Measurements from ENCODE around the gene GAN. TPM values are rescaled to one million over a fixed set of nuclear protein-coding genes. Genes with fewer than 3 reads are reported as not detected.

GAN gene
- total RNA-seq, 1 donor from 2014 or later = 20.9 TPM

- Histone ChIP-seq H3K4me2 (ENCODE audit: low read length) (no peak overlapping the region), H3K79me2 (ENCODE audit: insufficient read depth, low read length) (no peaks in the 10 kb centered on the region), H3K9ac (ENCODE audit: low read length) (no peak overlapping the region), H3K36me3 (ENCODE audit: insufficient read depth, low read length) (peaks cover 11% of the 10 kb centered on the region), H2AFZ (ENCODE audit: low read depth, low read length) (no peak overlapping the region), H3K27ac (ENCODE audit: low read depth, low read length) (no peak overlapping the region), H3K9me3 (ENCODE audit: insufficient read depth, low read depth, low read length) (no peaks in the 10 kb centered on the region), H3K4me3 (ENCODE audit: insufficient read depth, low read depth, low read length) (no peak overlapping the region), H3K27me3 (ENCODE audit: insufficient read depth, low read length) (no peaks in the 10 kb centered on the region), H3K4me1 (ENCODE audit: insufficient read depth, low read length) (peaks cover 4% of the 10 kb centered on the region), H4K20me1 (ENCODE audit: insufficient read depth, low read length) (no peaks in the 10 kb centered on the region)
- FAIRE-seq = no peak
- H3K9me3 Mint-ChIP-seq (ENCODE audit: unreplicated experiment) = no peaks in the 10 kb centered on the region
- H3K4me1 Mint-ChIP-seq (ENCODE audit: low read depth, unreplicated experiment) = peaks cover 2% of the 10 kb centered on the region
- H3K27ac Mint-ChIP-seq (ENCODE audit: unreplicated experiment) = no peak overlapping the region
- no peak for TF ChIP-seq EZH2 (IDR thresholded peaks at IDR 0.05; ENCODE audit: insufficient read depth, low read length)
- no peak for TF ChIP-seq CTCF (IDR thresholded peaks at IDR 0.05; ENCODE audit: insufficient read depth, low read depth, low read length)
- DNase-seq (ENCODE audit: low read depth) = no peak
- no peaks in the 10 kb centered on the region for H3K27me3 Mint-ChIP-seq (ENCODE audit: low read depth, unreplicated experiment)
- no peak overlapping the region for H3K4me3 Mint-ChIP-seq (ENCODE audit: unreplicated experiment)
- H3K36me3 Mint-ChIP-seq (ENCODE audit: low read depth, unreplicated experiment) = peaks cover 9% of the 10 kb centered on the region
These were observed 66.2 kb downstream of the GAN start for GRCh38 chr16:81380932-81381331.

DNA sequence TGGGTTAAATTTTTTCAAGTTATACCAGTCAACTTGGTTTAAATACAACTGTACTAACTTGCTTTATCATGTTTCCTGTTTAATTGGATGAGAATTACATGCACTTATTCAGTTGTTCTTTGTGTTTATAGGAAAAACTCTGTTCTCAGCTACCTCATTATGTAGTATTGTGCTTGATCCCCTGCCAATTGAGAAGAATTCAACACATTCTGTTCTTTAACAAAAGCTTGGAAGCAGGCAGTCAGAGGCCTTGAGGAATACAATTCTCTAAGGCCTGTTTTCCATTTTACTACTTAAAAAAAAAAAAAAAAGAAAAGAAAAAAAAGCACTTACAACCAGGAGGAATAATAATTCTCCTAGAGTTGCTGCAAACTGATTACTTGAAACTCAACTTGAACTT is 69.2 kb downstream of the GAN start:
- Histone ChIP-seq H3K4me2 (ENCODE audit: low read length) (no peak overlapping the region), H4K20me1 (ENCODE audit: insufficient read depth, low read length) (no peaks in the 10 kb centered on the region), H3K4me1 (ENCODE audit: insufficient read depth, low read length) (peaks cover 4% of the 10 kb centered on the region), H3K9ac (ENCODE audit: low read length) (no peak overlapping the region), H3K9me3 (ENCODE audit: insufficient read depth, low read depth, low read length) (no peaks in the 10 kb centered on the region), H3K4me3 (ENCODE audit: insufficient read depth, low read depth, low read length) (no peak overlapping the region), H3K27me3 (ENCODE audit: insufficient read depth, low read length) (no peaks in the 10 kb centered on the region), H3K79me2 (ENCODE audit: insufficient read depth, low read length) (no peaks in the 10 kb centered on the region), H3K27ac (ENCODE audit: low read depth, low read length) (no peak overlapping the region), H2AFZ (ENCODE audit: low read depth, low read length) (no peak overlapping the region), H3K36me3 (ENCODE audit: insufficient read depth, low read length) (no peaks in the 10 kb centered on the region)
- Mint-ChIP-seq H3K36me3 (ENCODE audit: low read depth, unreplicated experiment) (peaks cover 15% of the 10 kb centered on the region), H3K27ac (ENCODE audit: unreplicated experiment) (no peak overlapping the region), H3K27me3 (ENCODE audit: low read depth, unreplicated experiment) (no peaks in the 10 kb centered on the region), H3K4me3 (ENCODE audit: unreplicated experiment) (no peak overlapping the region), H3K9me3 (ENCODE audit: unreplicated experiment) (no peaks in the 10 kb centered on the region), H3K4me1 (ENCODE audit: low read depth, unreplicated experiment) (no peaks in the 10 kb centered on the region)
- FAIRE-seq = no peak
- TF ChIP-seq CTCF (IDR thresholded peaks at IDR 0.05; ENCODE audit: insufficient read depth, low read depth, low read length) (no peak), EZH2 (IDR thresholded peaks at IDR 0.05; ENCODE audit: insufficient read depth, low read length) (no peak)
- peak; percentile 32 for DNase-seq (ENCODE audit: low read depth)

- Histone ChIP-seq H3K4me2 (ENCODE audit: low read length) (no peak overlapping the region), H4K20me1 (ENCODE audit: insufficient read depth, low read length) (no peaks in the 10 kb centered on the region), H3K4me1 (ENCODE audit: insufficient read depth, low read length) (peaks cover 4% of the 10 kb centered on the region), H3K79me2 (ENCODE audit: insufficient read depth, low read length) (no peaks in the 10 kb centered on the region), H3K36me3 (ENCODE audit: insufficient read depth, low read length) (no peaks in the 10 kb centered on the region), H3K27ac (ENCODE audit: low read depth, low read length) (no peak overlapping the region), H3K9ac (ENCODE audit: low read length) (no peak overlapping the region), H3K27me3 (ENCODE audit: insufficient read depth, low read length) (no peaks in the 10 kb centered on the region), H3K4me3 (ENCODE audit: insufficient read depth, low read depth, low read length) (no peak overlapping the region), H3K9me3 (ENCODE audit: insufficient read depth, low read depth, low read length) (no peaks in the 10 kb centered on the region), H2AFZ (ENCODE audit: low read depth, low read length) (no peak overlapping the region)
- no peaks in the 10 kb centered on the region for H3K4me1 Mint-ChIP-seq (ENCODE audit: low read depth, unreplicated experiment)
- H3K27ac Mint-ChIP-seq (ENCODE audit: unreplicated experiment) = no peak overlapping the region
- no peak for TF ChIP-seq EZH2 (IDR thresholded peaks at IDR 0.05; ENCODE audit: insufficient read depth, low read length)
- no peak for TF ChIP-seq CTCF (IDR thresholded peaks at IDR 0.05; ENCODE audit: insufficient read depth, low read depth, low read length)
- no peaks in the 10 kb centered on the region for H3K9me3 Mint-ChIP-seq (ENCODE audit: unreplicated experiment)
- no peak overlapping the region for H3K4me3 Mint-ChIP-seq (ENCODE audit: unreplicated experiment)
- H3K36me3 Mint-ChIP-seq (ENCODE audit: low read depth, unreplicated experiment) = peaks cover 20% of the 10 kb centered on the region
- H3K27me3 Mint-ChIP-seq (ENCODE audit: low read depth, unreplicated experiment) = no peaks in the 10 kb centered on the region
- DNase-seq (ENCODE audit: low read depth) = no peak
- no peak for FAIRE-seq
These were observed 70.4 kb downstream of the GAN start for GRCh38 chr16:81385031-81385756.

Data from astrocyte (in vitro differentiated cells and primary cell).